HG03139 (cell line): Measurements from ENCODE around the gene GALM.
"Not testable (repeated sequence)": the region's sequence is repeated elsewhere in the genome, so short reads cannot be mapped to it uniquely, and the experiment has no call there.

Source experiments
- ATAC-seq: cut with Tn5 transposase; IDR thresholded peaks from one replicate; pipeline ENCODE4 v1.9.1; 2021; ENCODE audit not compliant: unreplicated experiment

GALM gene

DNA sequence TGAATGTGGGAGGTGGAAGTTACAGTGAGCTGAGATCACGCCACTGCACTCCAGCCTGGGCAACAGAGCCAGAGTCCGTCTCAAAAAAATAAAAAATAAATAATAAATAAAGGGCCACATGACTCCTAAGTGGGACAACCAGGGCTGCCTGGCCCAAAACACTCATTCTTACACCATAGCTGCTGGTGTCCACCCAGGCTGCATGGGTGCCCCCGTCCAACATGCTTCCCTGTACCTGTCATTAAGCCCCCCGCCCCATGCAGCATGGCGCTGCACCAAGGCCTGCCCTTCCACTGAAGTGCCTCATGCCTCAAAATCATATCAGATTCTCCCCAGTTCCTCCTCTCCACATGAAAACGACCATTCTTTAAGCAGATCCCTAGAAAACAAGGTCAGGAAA is 10.8 kb downstream of the GALM start:
- ATAC-seq, result no peak

DNA sequence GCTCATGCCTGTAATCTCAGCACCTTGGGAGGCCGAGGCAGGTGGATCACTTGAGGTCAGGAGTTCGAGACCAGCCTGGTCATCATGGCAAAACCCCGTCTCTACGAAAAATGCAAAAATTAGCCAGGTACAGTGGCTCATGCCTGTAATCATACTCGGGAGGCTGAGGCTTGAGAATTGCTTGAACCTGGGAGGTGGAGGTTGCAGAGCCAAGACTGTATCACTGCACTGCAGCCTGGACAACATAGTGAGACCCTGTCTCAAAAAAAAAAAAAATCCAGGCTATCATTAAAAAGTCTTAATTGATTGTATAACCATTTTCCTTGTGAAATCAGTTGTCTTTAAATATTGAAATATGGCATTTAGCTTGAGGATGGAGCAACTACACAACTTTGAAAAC is 15.0 kb downstream of the GALM start:
- ATAC-seq, result not testable (repeated sequence)

DNA sequence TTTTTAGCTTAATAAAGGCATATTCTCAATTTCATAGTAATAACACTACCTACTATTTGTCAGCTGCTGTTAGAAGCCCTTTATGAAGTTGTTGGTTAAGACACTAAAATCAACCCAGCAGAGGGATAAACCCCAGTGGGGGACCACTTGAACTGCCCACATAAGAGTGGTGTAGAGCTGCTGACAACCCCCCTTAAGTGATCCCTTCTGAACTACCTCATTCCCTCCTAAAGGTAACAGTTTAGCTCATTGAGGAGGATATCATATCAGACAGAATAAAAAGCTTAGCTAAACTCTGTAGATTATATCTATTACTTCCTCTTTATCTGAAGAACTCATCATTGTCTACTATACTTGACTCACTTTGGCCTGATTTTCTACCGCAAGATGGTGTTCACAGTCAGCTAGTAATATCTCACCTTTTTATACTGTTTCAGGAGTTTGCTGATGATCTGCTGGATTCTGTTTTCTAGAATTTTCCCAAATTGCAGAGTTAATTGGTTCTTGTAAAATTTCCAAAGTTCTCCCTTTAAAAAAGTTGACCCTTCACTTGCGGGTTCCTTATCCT is 16.2 kb downstream of the GALM start:
- ATAC-seq, result no peak

DNA sequence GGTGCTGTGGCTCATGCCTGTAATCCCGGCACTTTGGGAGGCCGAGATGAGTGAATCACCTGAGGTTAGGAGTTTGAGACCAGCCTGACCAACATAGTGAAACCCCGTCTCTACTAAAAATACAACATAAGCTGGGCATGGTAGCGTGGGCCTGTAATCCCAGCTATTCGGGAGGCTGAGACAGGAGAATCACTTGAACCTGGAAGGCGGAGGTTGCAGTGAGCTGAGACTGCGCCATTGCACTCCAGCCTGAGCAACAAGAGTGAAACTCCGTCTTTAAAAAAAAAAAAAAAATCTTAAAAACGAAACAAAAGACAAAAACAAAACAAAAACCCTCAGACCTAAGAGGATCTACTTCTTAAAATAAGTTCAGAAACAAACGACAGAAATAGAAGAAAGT is 16.7 kb downstream of the GALM start:
- not testable (repeated sequence) for ATAC-seq

DNA sequence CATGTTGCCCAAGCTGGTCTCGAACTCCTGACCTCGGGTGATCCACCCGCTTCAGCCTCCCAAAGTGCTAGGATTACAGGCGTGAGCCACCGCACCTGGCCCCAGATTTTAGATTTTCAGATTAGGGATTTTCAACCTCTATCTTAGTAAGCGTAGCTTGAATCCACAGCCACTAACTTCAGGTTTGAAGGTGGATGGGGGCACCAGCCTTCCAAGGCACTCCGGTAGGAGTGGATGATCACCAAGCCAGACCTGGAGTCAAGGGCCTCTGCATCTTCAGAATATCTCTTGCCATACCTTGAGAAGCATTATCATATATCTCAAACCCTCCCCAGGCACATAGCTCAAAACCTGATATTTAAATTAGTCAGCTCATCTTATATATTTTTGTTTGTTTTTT is 17.9 kb downstream of the GALM start:
- no peak for ATAC-seq

DNA sequence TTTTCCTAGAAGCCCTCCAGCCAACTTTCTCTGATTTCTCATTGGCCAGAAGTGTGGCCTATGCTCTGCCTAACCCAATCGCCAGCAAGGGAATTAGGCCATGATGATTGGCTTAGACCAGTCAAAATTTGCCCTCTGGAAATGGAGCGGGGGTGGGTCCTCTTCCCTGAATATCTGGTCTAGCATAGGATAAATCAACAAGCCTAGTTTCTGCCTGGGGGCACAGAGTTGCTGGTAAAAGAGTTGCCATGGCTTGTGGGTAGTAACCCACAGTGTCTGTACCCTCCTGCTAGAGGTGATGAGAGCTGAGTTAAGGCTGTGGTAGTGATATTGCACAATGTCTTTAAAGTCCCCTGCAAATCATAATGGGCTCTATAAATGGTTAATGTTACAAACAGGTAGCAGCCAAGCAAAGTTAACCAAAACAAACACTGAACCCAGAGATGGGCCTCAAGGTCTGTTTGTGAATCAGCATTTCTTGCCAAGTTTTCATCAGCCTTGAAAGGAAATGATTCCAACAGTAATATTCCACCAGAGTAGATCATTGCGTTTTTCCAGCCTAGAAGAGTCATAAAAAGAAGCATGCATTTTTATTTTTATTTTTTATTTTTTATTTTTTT is 19.3 kb downstream of the GALM start:
- ATAC-seq, result no peak

DNA sequence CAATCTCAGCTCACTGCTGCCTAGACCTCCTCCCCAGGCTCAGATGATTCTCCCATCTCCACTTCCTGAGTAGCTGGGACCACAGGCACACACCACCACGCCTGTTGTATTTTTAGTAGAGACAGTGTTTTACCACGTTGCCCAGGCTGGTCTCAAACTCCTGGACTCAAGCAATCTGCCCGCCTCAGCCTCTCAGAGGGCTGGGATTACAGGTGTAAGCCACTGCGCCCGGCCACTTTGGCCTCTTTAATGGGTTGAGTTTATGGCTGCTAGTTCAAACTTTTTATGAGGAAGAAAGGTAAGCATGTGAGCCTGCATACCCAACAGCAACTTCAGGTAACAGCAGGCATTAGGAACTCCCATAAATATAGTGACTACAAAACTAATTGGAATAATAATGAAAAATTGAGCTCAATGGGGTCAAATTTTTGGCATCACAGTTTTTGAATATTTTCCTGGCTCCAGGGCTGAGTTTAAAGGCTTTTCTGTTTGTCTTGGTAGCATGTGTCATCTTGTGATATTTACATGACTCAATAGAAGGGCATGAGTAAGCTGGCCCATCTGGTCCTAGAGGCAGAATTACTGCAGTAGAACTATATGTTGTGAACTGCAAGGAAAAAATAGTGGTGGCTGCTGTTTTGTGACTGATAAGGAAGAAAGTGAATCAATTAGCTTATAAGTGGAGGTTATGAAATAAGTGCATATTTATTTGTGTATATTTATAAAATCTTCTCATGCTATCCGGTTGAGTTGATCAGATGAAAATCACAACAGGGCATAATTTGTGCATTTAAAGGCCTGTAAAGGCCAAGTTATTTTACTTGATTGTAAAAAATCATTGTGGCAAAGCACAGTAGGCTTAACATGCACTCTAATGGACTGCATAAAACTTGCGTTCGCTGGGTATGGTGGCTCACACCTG is 24.8 kb downstream of the GALM start:
- no peak for ATAC-seq

DNA sequence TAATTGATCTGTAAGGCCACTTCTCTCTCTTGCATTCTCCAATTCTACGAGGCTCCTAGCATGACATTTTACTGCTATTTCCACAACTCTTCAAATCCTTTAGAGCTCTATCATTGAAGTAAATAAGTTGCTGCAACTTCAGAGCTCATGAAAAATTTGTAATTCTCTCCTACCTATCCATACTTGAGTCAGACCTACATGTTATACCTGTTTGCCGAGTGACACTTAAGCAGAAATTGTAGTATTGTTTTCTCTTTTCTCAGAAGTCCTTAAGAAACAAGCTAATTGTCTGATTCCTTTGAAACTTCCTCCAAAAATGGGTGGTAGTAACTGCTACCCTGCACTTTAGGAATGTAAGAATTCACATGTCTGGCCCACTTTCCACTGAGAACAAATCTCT is 26.1 kb downstream of the GALM start:
- ATAC-seq, result no peak

DNA sequence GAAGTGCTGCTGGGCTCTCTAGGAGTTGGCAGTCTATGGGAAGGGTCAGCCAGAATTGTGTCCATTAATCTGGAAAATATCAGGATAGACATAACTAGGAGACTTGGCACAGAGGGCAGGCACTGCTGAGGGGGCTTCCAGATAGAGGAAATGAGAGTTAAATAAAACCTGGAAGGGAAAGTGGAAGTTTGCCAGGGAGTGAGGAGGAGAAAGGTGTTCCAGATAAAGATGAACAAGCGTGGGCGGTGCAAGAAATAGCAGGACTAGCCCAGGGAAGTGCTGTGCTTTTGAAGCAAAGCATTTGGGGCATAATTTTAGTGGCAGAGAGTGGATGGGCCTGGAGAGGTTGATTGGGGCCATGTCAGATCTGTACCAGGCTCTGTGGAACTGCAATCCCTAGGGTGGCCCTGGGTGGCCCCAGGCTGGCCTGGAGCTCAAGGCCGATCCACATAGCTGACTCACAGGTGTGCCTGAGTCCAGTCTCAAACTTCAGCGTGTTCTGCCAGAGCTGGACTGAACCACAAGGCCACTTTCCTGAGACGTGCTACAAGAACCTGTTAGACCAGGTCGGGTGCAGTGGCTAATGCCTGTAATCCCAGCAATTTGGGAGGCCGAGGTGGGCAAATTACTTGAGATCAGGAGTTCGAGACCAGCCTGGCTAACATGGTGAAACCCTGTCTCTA is 26.9 kb downstream of the GALM start:
- ATAC-seq, result no peak

DNA sequence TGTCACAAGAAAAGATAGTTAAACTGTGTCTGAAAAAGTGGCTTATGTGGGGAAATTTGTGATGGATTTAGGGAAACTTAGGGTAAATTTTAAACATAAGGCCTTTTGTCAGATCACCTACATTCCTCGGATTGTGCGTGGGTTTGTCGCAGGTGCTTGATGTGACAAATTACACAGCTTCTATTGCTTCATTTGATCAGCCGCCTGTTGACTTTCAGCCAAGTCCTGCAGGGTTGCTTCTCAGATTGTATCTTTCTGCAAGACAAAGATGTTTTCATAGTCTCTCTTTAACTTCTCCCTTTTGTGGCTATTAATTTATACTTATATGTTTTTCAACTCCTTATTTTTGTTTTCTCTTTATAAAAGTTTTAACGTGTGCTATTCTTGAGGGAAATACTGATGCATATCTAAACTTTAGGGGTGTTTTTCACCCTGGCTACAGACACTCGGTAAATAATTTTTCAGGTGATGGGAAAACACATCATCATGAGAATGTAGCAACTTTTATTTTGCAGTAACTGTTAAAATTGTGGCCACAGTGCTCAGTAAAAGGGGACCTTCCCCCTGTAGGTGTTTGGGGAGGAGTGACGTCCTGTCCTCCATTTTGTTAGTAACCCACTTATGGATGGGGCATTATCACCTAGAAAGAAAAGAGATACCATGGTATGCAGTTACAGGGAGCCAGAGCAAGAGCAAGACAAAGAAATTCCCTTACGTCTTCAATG is 31.4 kb downstream of the GALM start:
- no peak for ATAC-seq

DNA sequence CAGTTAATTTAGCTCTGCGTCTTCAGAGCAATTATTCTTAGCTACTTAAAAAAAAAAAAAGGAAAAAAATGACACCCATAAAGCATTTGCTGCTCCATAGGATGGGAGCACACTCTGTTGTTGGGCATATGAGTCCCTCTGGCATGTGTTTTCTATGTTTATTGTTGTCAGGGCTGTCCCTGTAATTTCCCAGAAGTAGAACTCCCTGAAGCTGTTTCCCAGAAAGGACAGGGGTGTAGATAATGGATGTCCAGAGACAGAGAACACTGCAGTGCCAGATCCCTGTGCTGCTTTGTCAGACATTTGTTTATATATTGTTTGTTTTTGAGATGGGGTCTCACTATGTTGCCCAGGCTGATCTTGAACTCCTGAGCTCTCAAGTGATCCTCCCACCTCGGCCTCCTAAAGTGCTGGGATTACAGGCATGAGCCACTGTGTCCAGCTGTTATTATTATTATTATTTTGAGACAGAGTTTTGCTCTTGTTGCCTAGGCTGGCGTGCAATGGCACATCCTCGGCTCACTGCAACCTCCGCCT is 32.6 kb downstream of the GALM start:
- no peak for ATAC-seq

DNA sequence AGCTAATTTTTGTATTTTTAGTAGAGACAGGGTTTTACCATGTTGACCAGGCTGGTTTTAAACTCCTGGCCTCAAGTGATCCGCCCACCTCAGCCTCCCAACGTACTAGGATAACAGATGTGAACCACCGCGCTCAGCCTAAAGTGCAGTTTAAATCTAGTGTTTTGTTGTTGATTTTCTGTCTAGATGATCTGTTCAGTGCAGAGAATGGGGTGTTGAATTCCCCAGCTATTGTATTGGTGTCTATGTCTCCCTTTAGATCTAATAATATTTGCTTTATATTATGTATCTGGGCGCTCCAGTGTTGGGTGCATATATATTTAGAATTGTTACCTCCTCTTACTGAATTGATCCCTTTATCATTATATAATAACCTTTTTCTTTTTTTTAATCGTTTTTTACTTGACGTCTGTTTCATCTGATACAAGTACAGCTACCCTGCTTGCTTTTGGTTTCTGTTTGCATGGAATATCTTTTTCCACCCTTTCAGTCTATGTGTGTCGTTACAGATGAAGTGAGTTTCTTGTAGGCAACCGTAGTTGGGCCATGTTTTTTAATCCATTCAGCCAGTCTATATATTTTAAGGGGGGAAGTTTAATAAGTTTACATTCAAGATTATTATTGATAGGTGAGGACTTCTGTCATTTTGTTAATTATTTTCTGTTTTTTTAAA is 34.3 kb downstream of the GALM start:
- ATAC-seq, result no peak

DNA sequence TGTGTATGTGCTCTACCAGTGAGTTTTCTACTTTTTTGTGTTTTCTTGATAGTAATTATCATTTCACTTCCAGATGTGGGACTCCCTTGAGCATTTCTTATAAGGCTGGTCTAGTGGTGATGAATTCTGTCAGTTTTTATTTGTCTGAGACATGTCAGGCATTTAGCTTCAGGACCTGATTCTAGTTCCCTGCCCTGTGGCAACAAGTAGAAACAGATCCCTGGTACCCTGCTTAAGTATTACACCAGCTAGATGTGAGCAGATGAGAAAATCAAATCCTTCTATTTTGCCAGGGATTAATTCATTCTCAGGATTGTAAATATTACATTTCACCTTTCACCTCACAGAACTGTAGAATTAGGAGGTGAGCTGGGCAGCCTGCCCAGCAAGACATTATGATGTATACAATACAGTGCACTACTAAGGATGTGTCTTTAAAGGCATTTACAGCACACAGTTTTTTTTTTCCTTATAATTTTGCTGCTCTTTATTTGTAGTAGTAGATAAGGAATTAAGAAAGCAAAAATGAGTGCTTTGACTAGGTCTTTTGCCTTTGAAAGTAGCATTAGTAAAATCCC is 35.1 kb downstream of the GALM start:
- ATAC-seq, result no peak

DNA sequence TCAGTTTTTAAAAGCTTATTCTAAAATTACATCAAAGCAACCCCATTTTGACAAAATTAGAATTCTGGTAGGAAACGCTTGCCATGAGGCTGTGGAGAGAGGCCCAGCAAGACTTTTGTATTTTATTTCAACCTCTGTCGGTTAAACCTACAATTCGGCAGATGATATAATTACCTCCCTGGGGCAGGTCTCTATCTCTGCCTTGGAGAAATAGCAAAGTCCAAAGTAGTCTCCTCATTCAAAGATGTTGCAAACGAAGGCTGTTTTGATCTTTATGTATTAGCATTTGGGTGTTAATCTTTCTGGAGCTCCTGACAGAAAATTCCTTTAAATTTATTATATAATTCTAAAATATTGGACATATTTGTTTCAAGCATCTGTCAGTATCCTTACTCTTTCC is 35.6 kb downstream of the GALM start:
- ATAC-seq, result no peak

DNA sequence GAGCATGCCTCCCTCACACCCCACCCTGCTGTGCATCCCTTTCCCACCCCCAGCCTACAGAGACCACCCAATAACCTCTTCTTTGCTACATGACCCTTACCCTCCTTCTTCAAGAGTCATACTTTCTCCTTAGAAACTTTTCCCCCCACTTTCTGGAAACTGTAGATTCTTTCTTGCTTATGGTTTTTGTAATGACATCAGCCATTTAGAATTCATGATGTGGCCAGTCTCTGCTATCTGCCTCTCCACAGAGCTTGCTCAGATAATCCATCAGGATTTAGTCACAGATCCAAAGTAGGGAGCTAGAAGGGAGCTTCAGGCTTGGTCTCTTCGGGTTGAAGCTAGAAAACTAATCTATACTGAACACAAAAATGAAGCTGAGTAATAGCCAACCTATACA is 36.5 kb downstream of the GALM start:
- ATAC-seq, result no peak

DNA sequence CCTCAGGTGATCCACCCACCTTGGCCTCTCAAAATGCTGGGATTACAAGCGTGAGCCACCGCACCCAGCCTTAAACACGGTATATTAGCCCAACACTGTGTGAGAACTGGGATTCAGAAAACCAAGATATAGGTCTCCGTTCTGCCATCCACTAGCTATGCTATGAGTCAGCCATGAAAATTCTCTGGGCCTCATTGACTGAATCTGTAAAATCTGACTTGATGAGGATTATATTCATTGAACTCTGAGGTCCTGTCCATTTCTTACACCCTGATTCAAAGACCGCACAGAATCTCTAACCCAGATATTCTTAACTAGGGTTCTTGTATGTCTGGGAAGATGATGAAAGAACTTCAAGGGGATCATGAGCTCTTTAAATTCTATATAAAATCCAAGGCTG is 37.4 kb downstream of the GALM start:
- ATAC-seq, result not testable (repeated sequence)

DNA sequence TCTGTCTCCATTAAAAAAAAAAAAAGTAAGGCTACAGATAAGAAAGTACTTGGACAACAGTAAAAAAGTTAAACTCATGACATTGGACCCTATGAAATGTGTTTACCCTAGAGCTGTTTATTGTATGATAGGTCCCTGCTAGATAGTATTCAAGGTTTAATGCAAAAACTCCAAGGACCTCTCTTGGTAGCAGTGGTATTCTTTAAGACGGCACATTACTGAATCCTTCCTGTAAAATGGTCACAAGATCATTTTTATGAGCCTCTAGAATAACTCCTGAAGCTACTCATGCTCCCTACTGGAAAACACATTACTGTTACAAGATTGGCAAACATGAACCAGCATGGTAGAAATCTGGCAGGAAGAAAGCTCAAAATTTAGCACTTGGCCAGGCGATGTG is 38.8 kb downstream of the GALM start:
- no peak for ATAC-seq

DNA sequence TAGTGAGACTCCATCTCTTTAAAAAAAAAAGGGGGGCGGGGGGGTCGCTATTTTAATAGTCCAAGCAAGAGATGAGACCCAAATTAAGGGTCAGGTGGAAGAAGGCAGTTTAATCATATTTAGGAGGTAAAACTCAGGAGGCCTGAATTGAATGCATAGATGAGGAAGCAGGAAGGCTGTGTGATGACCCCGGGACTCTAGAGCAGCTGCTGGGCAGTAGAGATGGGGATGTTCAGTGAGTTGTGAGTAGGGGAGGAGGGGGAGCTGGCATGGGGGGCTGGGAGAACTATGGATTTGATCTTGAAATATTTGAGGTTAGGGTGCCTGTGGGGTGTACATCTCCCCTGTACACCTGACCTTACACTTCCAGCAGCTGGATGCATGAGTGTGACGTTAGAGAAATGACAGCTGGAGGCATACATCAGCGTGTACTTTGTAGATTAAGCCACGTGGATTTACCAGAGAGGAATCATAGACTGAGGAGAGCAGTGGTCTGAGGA is 41.0 kb downstream of the GALM start:
- ATAC-seq, result no peak

DNA sequence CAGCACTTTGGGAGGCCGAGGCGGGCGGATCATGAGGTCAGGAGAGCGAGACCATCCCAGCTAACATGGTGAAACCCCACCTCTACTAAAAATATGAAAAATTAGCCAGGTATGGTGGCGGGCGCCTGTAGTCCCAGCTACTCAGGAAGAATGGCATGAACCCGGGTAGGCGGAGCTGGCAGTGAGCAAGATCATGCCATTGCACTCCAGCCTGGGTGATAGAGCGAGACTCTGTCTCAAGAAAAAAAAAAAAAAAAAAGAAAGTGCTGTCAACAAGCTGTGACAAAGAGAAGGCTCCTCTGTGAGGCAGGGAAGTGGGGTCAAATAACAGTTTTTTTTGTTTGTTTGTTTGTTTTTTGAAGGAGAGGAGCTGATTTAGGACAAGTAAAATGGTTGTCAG is 42.6 kb downstream of the GALM start:
- ATAC-seq, result not testable (repeated sequence)
